A673 (cell line): ENCODE measurements around the gene C10orf88. TPM values are rescaled to one million over a fixed set of nuclear protein-coding genes. Genes with fewer than 3 reads are reported as not detected.
"Not testable (repeated sequence)": the region's sequence is repeated elsewhere in the genome, so short reads cannot be mapped to it uniquely, and the experiment has no call there.

Experiments
- BruUV-seq: library from RNA; stranded (reverse); fragments of 400-500 nt; replicated peaks from 2 replicates; lab custom pipeline; 2021; lab: Mats Ljungman, UMichigan
- CTCF ChIA-PET: fragments of 300-600 bp; sonication (Branson Sonifier 250); formaldehyde crosslinking; loops from one replicate; lab custom pipeline; 2022; ENCODE audit warnings: antibody characterized with exemption; lab: Charles Lee
- POLR2A ChIA-PET: fragments of 300-600 bp; sonication (Branson Sonifier 250); formaldehyde crosslinking; loops from one replicate; lab custom pipeline; 2022; ENCODE audit warnings: antibody characterized with exemption; ENCODE audit not compliant: low non-redundant PET; lab: Charles Lee
- DNase-seq: peaks from one replicate; pipeline ENCODE4 v3.0.0-alpha.2; 2015; ENCODE audit warnings: low spot score
- H3K27ac ChIP-seq: fragments of 200-600 bp; sonication (generic); 2 replicates; pipeline ENCODE4 v1.5.1; 2016; ENCODE audit warnings: mixed run types, low read depth, mild to moderate bottlenecking, mixed read lengths, antibody characterized with exemption, low read length; ENCODE audit not compliant: poor library complexity, severe bottlenecking
- H3K27me3 ChIP-seq: fragments of 200-600 bp; sonication (generic); replicated peaks from 2 replicates; pipeline ENCODE4 v1.6.1; 2017; ENCODE audit warnings: mixed run types, low read depth, mild to moderate bottlenecking, mixed read lengths, antibody characterized with exemption, low read length; ENCODE audit not compliant: insufficient read depth, poor library complexity
- H3K36me3 ChIP-seq: fragments of 200-600 bp; sonication (generic); 2 replicates; pipeline ENCODE4 v1.6.1; 2016; ENCODE audit warnings: mixed run types, mild to moderate bottlenecking, mixed read lengths, antibody characterized with exemption, low read length; ENCODE audit not compliant: insufficient read depth, poor library complexity, severe bottlenecking
- H3K4me1 ChIP-seq: fragments of 200-600 bp; sonication (generic); 2 replicates; pipeline ENCODE4 v1.6.1; 2017; ENCODE audit warnings: mixed run types, mild to moderate bottlenecking, mixed read lengths, antibody characterized with exemption, low read length; ENCODE audit not compliant: insufficient read depth, poor library complexity, severe bottlenecking
- H3K4me3 ChIP-seq: fragments of 200-600 bp; sonication (generic); 2 replicates; pipeline ENCODE4 v1.5.1; 2016; ENCODE audit warnings: low read depth, mixed run types, mild to moderate bottlenecking, mixed read lengths, low read length; ENCODE audit not compliant: poor library complexity, severe bottlenecking
- H3K9me3 ChIP-seq: fragments of 200-600 bp; sonication (generic); 2 replicates; pipeline ENCODE4 v1.6.1; 2016; ENCODE audit warnings: mixed run types, low read depth, mild to moderate bottlenecking, mixed read lengths, antibody characterized with exemption, low read length; ENCODE audit not compliant: poor library complexity, severe bottlenecking
- EZH2 ChIP-seq: fragments of 200-600 bp; sonication (generic); IDR thresholded peaks from 2 replicates; pipeline ENCODE4 v1.6.1; 2017; ENCODE audit warnings: borderline replicate concordance, low read depth, mild to moderate bottlenecking, mixed read lengths, antibody characterized with exemption, low read length; ENCODE audit not compliant: poor library complexity, severe bottlenecking
- intact Hi-C: fragments of 100-400 bp; cut with micrococcal nuclease; formaldehyde crosslinking; loops from one replicate; pipeline ENCODE4 v1.10.0; 2022; ENCODE audit not compliant: unreplicated experiment
- total RNA-seq: library from RNA; stranded (reverse); gene quantifications from 2 replicates; pipeline ENCODE4 v1.2.3, GENCODE V29; 2021
- TF ChIP-seq, protein P1 (sequence below): fragments of 300-800, 200-600 bp; sonication (generic); conservative IDR thresholded peaks from 2 replicates; pipeline ENCODE4 v1.5.1; 2017; ENCODE audit warnings: low read depth, mild to moderate bottlenecking, antibody characterized with exemption, low read length, moderate library complexity, mixed read lengths

C10orf88 gene
- total RNA-seq, 1 experiment from 2014 or later = 17.7 TPM

DNA sequence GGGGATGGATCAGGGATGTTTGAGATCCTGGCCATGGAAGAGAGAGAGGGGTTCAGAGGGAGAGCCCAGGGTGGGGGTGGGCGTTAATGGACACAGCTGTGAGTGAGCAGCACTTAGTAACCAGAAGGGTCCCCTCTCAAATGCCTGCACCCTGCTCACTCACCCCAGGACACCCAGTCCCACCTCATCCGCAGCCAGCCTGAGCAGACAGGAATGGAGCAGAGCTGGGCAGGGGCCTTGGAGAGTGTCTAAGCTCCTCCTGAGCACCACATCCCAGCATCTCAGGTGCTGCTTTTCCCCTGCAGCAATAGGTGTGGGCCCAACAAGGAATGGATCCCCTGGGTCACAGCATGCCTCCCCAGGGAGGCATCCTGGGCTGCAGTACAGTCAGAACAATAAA, 38.3 kb downstream of the C10orf88 start:
- ChIA-PET CTCF (no interaction called here), POLR2A (no interaction called here)
- no peak for TF ChIP-seq EZH2
- TF ChIP-seq, protein P1, sequence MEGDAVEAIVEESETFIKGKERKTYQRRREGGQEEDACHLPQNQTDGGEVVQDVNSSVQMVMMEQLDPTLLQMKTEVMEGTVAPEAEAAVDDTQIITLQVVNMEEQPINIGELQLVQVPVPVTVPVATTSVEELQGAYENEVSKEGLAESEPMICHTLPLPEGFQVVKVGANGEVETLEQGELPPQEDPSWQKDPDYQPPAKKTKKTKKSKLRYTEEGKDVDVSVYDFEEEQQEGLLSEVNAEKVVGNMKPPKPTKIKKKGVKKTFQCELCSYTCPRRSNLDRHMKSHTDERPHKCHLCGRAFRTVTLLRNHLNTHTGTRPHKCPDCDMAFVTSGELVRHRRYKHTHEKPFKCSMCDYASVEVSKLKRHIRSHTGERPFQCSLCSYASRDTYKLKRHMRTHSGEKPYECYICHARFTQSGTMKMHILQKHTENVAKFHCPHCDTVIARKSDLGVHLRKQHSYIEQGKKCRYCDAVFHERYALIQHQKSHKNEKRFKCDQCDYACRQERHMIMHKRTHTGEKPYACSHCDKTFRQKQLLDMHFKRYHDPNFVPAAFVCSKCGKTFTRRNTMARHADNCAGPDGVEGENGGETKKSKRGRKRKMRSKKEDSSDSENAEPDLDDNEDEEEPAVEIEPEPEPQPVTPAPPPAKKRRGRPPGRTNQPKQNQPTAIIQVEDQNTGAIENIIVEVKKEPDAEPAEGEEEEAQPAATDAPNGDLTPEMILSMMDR = no peak
- no peak for DNase-seq
- Histone ChIP-seq H3K4me1 (no peaks in the 10 kb centered on the region), H3K4me3 (no peak overlapping the region), H3K9me3 (no peaks in the 10 kb centered on the region), H3K27me3 (no peaks in the 10 kb centered on the region), H3K36me3 (no peaks in the 10 kb centered on the region), H3K27ac (no peak overlapping the region)
- intact Hi-C loops = no loop called here
- BruUV-seq = no TSS peak

DNA sequence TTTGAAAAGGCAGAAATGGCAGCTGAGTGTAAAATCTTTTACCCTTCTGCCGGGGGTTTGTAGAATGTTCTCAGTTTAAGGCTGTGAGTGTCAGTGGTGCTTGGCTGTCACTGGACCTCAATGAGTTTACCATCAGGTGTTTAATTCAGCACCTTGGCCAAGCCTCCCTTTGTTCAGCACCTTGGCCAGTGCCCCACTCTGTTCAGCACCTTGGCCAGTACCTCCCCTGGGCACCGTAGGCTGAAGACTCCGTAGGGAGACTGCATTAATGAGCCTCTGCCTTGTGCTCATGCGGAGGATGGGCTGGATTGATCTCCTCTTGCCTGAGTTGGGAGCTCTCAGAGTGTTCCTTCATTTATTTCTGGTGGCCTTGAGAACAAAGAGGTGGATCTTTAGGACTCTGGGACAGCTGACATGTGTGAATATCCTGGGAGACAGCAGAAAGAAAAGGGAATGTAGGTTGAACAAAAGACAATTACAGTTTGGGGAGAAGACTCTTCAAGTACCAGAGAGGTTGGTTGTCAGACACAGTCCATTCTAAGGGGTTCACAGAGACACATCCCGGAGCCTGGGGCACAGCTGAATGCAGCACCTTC, 42.0 kb downstream of the C10orf88 start:
- Histone ChIP-seq H3K36me3 (no peaks in the 10 kb centered on the region), H3K27me3 (no peaks in the 10 kb centered on the region), H3K9me3 (no peaks in the 10 kb centered on the region), H3K4me1 (no peaks in the 10 kb centered on the region), H3K4me3 (no peak overlapping the region), H3K27ac (no peak overlapping the region)
- BruUV-seq = no TSS peak
- intact Hi-C loops = no loop called here
- TF ChIP-seq EZH2 = no peak
- TF ChIP-seq, protein P1 = no peak
- CTCF ChIA-PET = no interaction called here
- POLR2A ChIA-PET = no interaction called here
- DNase-seq = peak; percentile 62

DNA sequence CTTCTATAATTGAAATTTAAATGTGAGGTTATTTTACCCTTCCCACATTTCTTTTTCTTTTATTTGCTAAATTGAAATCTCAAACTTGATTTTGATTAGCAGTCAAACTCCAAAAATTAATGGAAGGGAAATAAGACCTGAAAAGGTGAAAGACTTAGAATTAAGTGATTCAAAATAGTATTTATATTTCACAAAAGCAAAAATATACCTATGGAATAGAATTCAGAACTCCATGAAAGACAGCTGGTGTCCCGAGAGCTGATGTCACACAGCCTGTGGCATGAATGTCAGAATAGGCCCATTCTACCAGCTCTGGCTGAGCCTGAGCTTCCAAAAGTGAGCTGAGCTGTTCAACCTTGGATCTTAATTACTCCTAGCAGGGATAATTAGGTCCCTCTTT, 43.7 kb downstream of the C10orf88 start, which contains the start of gene FAM24A:
FAM24A (plus strand) TSS at position 301 of the 400 bp plus-strand sequence. CDS start 1,025 bp downstream, outside the sequence.
- Histone ChIP-seq H3K4me1 (no peaks in the 10 kb centered on the region), H3K27ac (no peak within 1 kb of the TSS), H3K36me3 (no peaks in the 10 kb centered on the region), H3K4me3 (no peak within 1 kb of the TSS), H3K9me3 (no peaks in the 10 kb centered on the region), H3K27me3 (no peaks in the 10 kb centered on the region)
- ChIA-PET POLR2A (no interaction called here), CTCF (no interaction called here)
- intact Hi-C loops = no loop called here
- no TSS peak for BruUV-seq
- no peak for DNase-seq
- TF ChIP-seq, protein P1 = no peak
- no peak for TF ChIP-seq EZH2

DNA sequence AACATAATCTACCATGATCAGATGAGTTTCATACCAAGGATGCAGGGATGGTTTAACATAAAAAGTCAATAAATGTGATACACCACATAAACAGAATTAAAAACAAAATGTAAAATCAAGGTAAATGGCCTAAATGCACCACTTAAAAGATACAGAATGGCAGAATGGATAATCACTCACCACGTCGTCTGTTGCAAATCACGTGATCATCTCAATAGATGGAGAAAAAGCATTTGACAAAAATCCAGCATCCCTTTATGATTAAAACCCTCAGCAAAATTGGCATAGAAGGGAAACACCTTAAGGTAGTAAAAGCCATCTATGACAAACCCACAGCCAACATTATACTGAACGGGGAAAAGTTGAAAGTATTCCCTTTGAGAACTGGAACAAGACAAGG, 50.2 kb downstream of the C10orf88 start:
- DNase-seq, intact Hi-C loops, BruUV-seq, H3K9me3 ChIP-seq, H3K4me1 ChIP-seq, H3K4me3 ChIP-seq, CTCF ChIA-PET, POLR2A ChIA-PET, H3K36me3 ChIP-seq, H3K27ac ChIP-seq: not testable (repeated sequence)
- peaks cover 18% of the 10 kb centered on the region for H3K27me3 ChIP-seq
